Neuronal stem cell (in vitro differentiated cells): ENCODE data around the gene TPCN2.
A peak's percentile ranks its signal among the peaks of the same experiment; 100 is the strongest.

ENCODE experiments used
- DNase-seq: peaks from one replicate; pipeline ENCODE4 v3.0.0-alpha.2; 2013; ENCODE audit warnings: low spot score
- H2AFZ ChIP-seq: one replicate; pipeline ENCODE4 v1.6.1; 2013; ENCODE audit warnings: mild to moderate bottlenecking, low read length, inconsistent platforms
- H2AK5ac ChIP-seq: 2 replicates; pipeline ENCODE4 v1.6.1; 2013; ENCODE audit warnings: low read depth, mild to moderate bottlenecking, inconsistent platforms, low read length, moderate library complexity, mixed read lengths
- H2BK120ac ChIP-seq: 2 replicates; pipeline ENCODE4 v1.6.1; 2013; ENCODE audit warnings: low read depth, mild to moderate bottlenecking, inconsistent platforms, low read length, moderate library complexity, mixed read lengths
- H2BK12ac ChIP-seq: one replicate; pipeline ENCODE4 v1.6.1; 2013; ENCODE audit warnings: low read length, inconsistent platforms
- H2BK15ac ChIP-seq: 2 replicates; pipeline ENCODE4 v1.6.1; 2013; ENCODE audit warnings: mild to moderate bottlenecking, low read length, inconsistent platforms, mixed read lengths
- H2BK5ac ChIP-seq: one replicate; pipeline ENCODE4 v1.6.1; 2013; ENCODE audit warnings: inconsistent platforms, mild to moderate bottlenecking, low read length, moderate library complexity
- H3K14ac ChIP-seq: one replicate; pipeline ENCODE4 v1.6.1; 2013; ENCODE audit warnings: low read length, inconsistent platforms
- H3K18ac ChIP-seq: 2 replicates; pipeline ENCODE4 v1.6.1; 2013; ENCODE audit warnings: low read length, inconsistent platforms
- H3K23ac ChIP-seq: 2 replicates; pipeline ENCODE4 v1.6.1; 2013; ENCODE audit warnings: low read depth, mild to moderate bottlenecking, mixed read lengths, low read length, inconsistent platforms; ENCODE audit not compliant: poor library complexity
- H3K27ac ChIP-seq: replicated peaks from 3 replicates; pipeline ENCODE4 v1.5.1; 2013; ENCODE audit warnings: low read length, inconsistent platforms
- H3K27me3 ChIP-seq, 3 experiments: 2 replicates each; pipeline ENCODE4 v1.6.1; 2013; ENCODE audit warnings: low read length in 3 of 3, mild to moderate bottlenecking in 2 of 3, inconsistent platforms in 1 of 3, low read depth in 1 of 3, mixed read lengths in 1 of 3, moderate library complexity in 1 of 3; ENCODE audit not compliant: control insufficient read depth in 3 of 3, insufficient read depth in 3 of 3
- H3K36me3 ChIP-seq, 2 donors: replicated peaks in 1 of 2; 2 replicates each; pipeline ENCODE4 v1.6.1; 2013; ENCODE audit warnings: low read length in 2 of 2; ENCODE audit not compliant: control insufficient read depth in 2 of 2, insufficient read depth in 2 of 2
- H3K4ac ChIP-seq: 2 replicates; pipeline ENCODE4 v1.6.1; 2013; ENCODE audit warnings: inconsistent platforms, mild to moderate bottlenecking, low read length, moderate library complexity
- H3K4me1 ChIP-seq, 2 donors: 1 replicate in 1 of 2; 2 replicates in 1 of 2; pipeline ENCODE4 v1.6.1; 2013; ENCODE audit warnings: low read length in 2 of 2, low read depth in 1 of 2; ENCODE audit not compliant: control insufficient read depth in 2 of 2, insufficient read depth in 1 of 2
- H3K4me2 ChIP-seq: one replicate; pipeline ENCODE4 v1.6.1; 2013; ENCODE audit warnings: mild to moderate bottlenecking, low read length, inconsistent platforms; ENCODE audit not compliant: insufficient read depth, poor library complexity, severe bottlenecking
- H3K4me3 ChIP-seq, 2 donors: 2 replicates each; pipeline ENCODE4 v1.5.1; 2013; ENCODE audit warnings: low read length in 2 of 2, mild to moderate bottlenecking in 2 of 2, inconsistent platforms in 1 of 2, moderate library complexity in 1 of 2
- H3K79me1 ChIP-seq: one replicate; pipeline ENCODE4 v1.6.1; 2013; ENCODE audit warnings: low read depth, mild to moderate bottlenecking, inconsistent platforms, low read length, moderate library complexity
- H3K9ac ChIP-seq: one replicate; pipeline ENCODE4 v1.6.1; 2013; ENCODE audit warnings: mild to moderate bottlenecking, low read depth, low read length, inconsistent platforms; ENCODE audit not compliant: poor library complexity
- H3K9me3 ChIP-seq, 2 donors: replicated peaks in 1 of 2; 2 replicates each; pipeline versions ENCODE3 to v1.6.1; 2013; ENCODE audit warnings: low read length in 2 of 2, mild to moderate bottlenecking in 2 of 2, inconsistent platforms in 1 of 2, low read depth in 1 of 2, mixed read lengths in 1 of 2, moderate library complexity in 1 of 2; ENCODE audit not compliant: control insufficient read depth in 2 of 2, insufficient read depth in 1 of 2
- H4K8ac ChIP-seq: one replicate; pipeline ENCODE4 v1.6.1; 2013; ENCODE audit warnings: low read depth, mild to moderate bottlenecking, inconsistent platforms, low read length, moderate library complexity
- H4K91ac ChIP-seq: one replicate; pipeline ENCODE4 v1.6.1; 2013; ENCODE audit warnings: low read length, low read depth, mild to moderate bottlenecking, inconsistent platforms; ENCODE audit not compliant: poor library complexity
- WGBS, 2 donors: extraction: QIAGEN DNeasy Blood & Tissue Kit; methylation state at CpG; one replicate each; pipeline ENCODE4 v1.1.7; 2013; ENCODE audit warnings: missing lambda C conversion rate in 2 of 2, mixed read lengths in 1 of 2; ENCODE audit not compliant: insufficient read length in 2 of 2, insufficient replicate concordance in 1 of 2; ENCODE audit errors: extremely low coverage in 2 of 2; 5-methylcytosine and 5-hydroxymethylcytosine counted together

Gene TPCN2

DNA sequence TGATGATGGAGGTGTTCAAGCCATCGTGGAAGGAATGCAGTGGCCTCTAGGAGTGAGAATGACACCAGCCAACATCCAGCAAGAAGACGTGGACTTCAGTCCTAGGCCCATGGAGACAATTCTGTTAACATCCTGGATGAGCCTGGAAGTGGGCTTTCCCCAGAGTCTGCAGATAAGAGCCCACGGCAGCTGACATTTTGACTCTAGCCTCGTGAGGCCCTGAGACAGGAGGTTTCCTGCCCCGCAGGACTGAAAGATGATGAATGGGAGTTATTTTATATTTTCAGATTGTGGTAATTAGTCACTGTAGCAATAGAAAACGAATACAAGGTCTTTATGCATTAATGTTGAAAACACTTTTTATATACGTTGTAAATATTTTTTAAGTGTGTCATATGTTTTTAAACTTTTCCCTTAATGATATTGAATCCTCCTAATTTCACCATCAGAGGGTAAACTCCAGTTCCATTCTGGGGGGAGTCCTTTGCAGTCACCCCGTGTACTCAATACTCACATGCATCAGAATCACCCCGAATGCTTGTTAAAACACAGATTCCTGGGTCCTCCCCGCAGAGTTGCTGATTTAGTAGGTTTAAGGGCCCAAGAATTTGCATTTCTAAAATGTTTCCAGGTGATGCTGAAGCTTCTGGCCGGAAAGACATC is 570 bp upstream of the TPCN2 start:
- no peak overlapping the region for H2BK120ac ChIP-seq
- no peak overlapping the region for H3K18ac ChIP-seq
- no peaks in the 10 kb centered on the region for H3K36me3 ChIP-seq
- DNase-seq = no peak
- no peak overlapping the region for H2BK12ac ChIP-seq
- H2BK15ac ChIP-seq = no peak overlapping the region
- H2AK5ac ChIP-seq = peak overlapping the region; percentile 6
- WGBS, 2 donors = no CpG with 5 or more reads among the region's 11 CpGs
- H4K91ac ChIP-seq = no peak overlapping the region
- no peak overlapping the region for H4K8ac ChIP-seq
- H3K4me1 ChIP-seq = peaks cover 11 to 12% of the 10 kb centered on the region in 2 donors
- H3K4me3 ChIP-seq = peak overlapping the region in 1 of 2 donors; percentile 86
- no peak overlapping the region for H3K27ac ChIP-seq
- H3K23ac ChIP-seq = no peak overlapping the region
- no peak overlapping the region for H2BK5ac ChIP-seq
- H2AFZ ChIP-seq = peak overlapping the region; percentile 97
- no peaks in the 10 kb centered on the region for H3K27me3 ChIP-seq
- H3K9ac ChIP-seq = no peak overlapping the region
- H3K79me1 ChIP-seq = peaks cover 12% of the 10 kb centered on the region
- no peak overlapping the region for H3K14ac ChIP-seq
- H3K9me3 ChIP-seq = no peaks in the 10 kb centered on the region
- H3K4ac ChIP-seq = no peak overlapping the region
- H3K4me2 ChIP-seq = peak overlapping the region; percentile 34

GRCh38 chr11:69049490-69049867 is 747 bp downstream of the TPCN2 start:
- Histone ChIP-seq H2BK5ac (no peak overlapping the region), H2AFZ (peak overlapping the region; percentile 97), H3K36me3 (peaks cover 2 to 8% of the 10 kb centered on the region in 2 donors), H2BK15ac (no peak overlapping the region), H2AK5ac (peak overlapping the region; percentile 28), H3K4ac (no peak overlapping the region), H3K79me1 (peaks cover 14% of the 10 kb centered on the region), H3K9ac (peak overlapping the region; percentile 93), H2BK12ac (no peak overlapping the region), H4K8ac (no peak overlapping the region), H3K14ac (no peak overlapping the region), H3K9me3 (peaks cover 0 to 1% of the 10 kb centered on the region in 2 donors), H2BK120ac (no peak overlapping the region), H3K4me2 (peak overlapping the region; percentile 99), H3K27ac (no peak overlapping the region), H3K18ac (no peak overlapping the region), H3K4me1 (peaks cover 7 to 12% of the 10 kb centered on the region in 2 donors), H4K91ac (no peak overlapping the region), H3K27me3 (no peaks in the 10 kb centered on the region), H3K23ac (peak overlapping the region; percentile 78), H3K4me3 (peak overlapping the region; percentile 86 to 92)
- WGBS, 2 donors = no CpG with 5 or more reads among the region's 15 CpGs
- no peak for DNase-seq

DNA sequence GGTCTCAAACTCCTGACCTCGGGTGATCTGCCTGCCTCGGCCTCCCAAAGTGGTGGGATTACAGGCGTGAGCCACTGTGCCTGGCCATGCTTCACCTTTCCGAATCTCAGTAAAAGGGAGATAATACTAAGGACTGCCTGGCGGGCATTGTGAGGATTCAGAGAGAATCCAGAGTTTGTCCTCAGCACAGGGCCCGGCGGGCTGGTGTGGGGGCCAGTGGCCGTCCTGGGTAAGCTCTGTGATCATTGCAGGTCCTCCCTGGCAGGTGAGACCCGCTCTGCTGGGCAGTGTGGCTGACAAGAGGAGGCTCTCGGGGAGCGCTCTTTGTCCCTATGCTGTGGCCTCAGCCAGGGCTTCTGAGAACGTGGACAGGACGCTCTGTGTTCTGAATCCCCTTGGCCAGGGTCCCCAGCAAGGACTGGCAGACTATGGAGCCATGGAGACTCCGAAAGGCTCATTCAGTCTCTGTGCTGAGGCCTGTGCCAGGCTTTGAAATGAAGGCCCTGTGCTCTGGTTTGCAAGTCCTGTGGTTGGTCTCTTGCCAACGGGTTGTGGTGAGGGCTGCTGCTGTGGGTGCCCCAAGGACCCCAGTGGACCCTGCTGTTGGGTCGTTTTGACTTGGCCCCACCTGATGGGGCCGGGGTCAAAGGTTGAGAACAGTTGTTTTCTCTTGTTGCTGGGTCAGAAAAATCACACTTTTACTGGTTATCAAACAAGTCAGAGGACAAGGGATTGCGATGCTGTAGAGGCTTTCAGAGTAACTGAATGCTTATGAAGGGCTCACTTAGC is 2.1 kb downstream of the TPCN2 start:
- Histone ChIP-seq H2BK12ac (no peak overlapping the region), H4K91ac (no peak overlapping the region)
- no CpG with 5 or more reads among the region's 18 CpGs for WGBS, 2 donors

More for the DNA sequence above, 2.1 kb downstream of the TPCN2 start:
- H3K4me2 ChIP-seq = no peak overlapping the region
- no peak overlapping the region for H3K9ac ChIP-seq
- peaks cover 0 to 2% of the 10 kb centered on the region in 2 donors for H3K9me3 ChIP-seq
- no peak overlapping the region for H4K8ac ChIP-seq
- no peak overlapping the region for H2AFZ ChIP-seq
- no peak overlapping the region for H3K14ac ChIP-seq
- H3K27ac ChIP-seq = no peak overlapping the region
- H3K4me3 ChIP-seq = no peak overlapping the region
- H3K79me1 ChIP-seq = peaks cover 18% of the 10 kb centered on the region
- H3K4me1 ChIP-seq = peaks cover 5 to 8% of the 10 kb centered on the region in 2 donors
- no peaks in the 10 kb centered on the region for H3K27me3 ChIP-seq
- H3K23ac ChIP-seq = no peak overlapping the region
- peaks cover 5 to 20% of the 10 kb centered on the region in 2 donors for H3K36me3 ChIP-seq
- no peak overlapping the region for H3K18ac ChIP-seq
- H2BK120ac ChIP-seq = peak overlapping the region; percentile 72
- peak overlapping the region; percentile 46 for H2AK5ac ChIP-seq
- H3K4ac ChIP-seq = no peak overlapping the region
- H2BK5ac ChIP-seq = no peak overlapping the region
- no peak for DNase-seq
- H2BK15ac ChIP-seq = no peak overlapping the region
